H1 (cell line): ENCODE measurements around the gene WSCD1. TPM values are rescaled to one million over a fixed set of nuclear protein-coding genes. Genes with fewer than 3 reads are reported as not detected.

ENCODE experiments used
- BACH1 ChIP-seq: IDR thresholded peaks from 2 replicates; pipeline ENCODE4 v1.6.1; 2012; ENCODE audit warnings: low read length, improper control_type of control experiment
- CHD7 ChIP-seq: fragments of 300-600 bp; sonication (generic); IDR thresholded peaks from 2 replicates; pipeline ENCODE4 v1.7.1; 2012; ENCODE audit warnings: low read length, moderate library complexity, mild to moderate bottlenecking, inconsistent platforms; ENCODE audit not compliant: insufficient replicate concordance
- CREB1 ChIP-seq: IDR thresholded peaks from 2 replicates; pipeline ENCODE4 v1.6.1; 2012; ENCODE audit warnings: inconsistent platforms
- RFX5 ChIP-seq: IDR thresholded peaks from 2 replicates; pipeline ENCODE4 v1.6.1; 2011; ENCODE audit warnings: low read depth, low read length, improper control_type of control experiment, borderline replicate concordance
- polyA plus RNA-seq, 7 experiments: library from polyadenylated mRNA; depleted of rRNA in 3 of 7; stranded (reverse) in 5 of 7; unstranded in 2 of 7; fragments of >200 nt in 5 of 7; fragments of 200-250 nt in 2 of 7; gene quantifications; 1 replicate in 5 of 7; 2 replicates in 1 of 7; 4 replicates in 1 of 7; pipeline versions ENCODE4 v1.2.1 to v1.2.3, GENCODE V29; 2011 to 2013; ENCODE audit warnings: missing spikeins in 2 of 7, mixed read lengths in 2 of 7
- total RNA-seq: library from RNA; stranded (reverse); fragmentation: NEBNext Ultra II Directional; extraction: Animal tissue kit (Norgen Biotek cat#: 25700); gene quantifications from 2 replicates; pipeline ENCODE4 v1.2.1, GENCODE V29; 2021

Gene WSCD1
- total and polyA plus RNA-seq, 2 of the 8 experiments (the other 6 are each of a cell fraction or from before 2014, with no cell fraction given), result 21.9 to 39.0 TPM

GRCh38 chr17:6153375-6153774 is 83.2 kb downstream of the WSCD1 start (continued):
- no peak for TF ChIP-seq CHD7
- no peak for TF ChIP-seq BACH1
- no peak for TF ChIP-seq RFX5
- no peak for TF ChIP-seq CREB1
